Liver (tissue), 9 donors: ENCODE data around the gene MRPL10. TPM values are rescaled to one million over a fixed set of nuclear protein-coding genes. Genes with fewer than 3 reads are reported as not detected.

Experiments used
- DNase-seq: peaks from one replicate; pipeline ENCODE4 v3.0.0-alpha.2; 2017; ENCODE audit warnings: low spot score
- H3K27ac ChIP-seq, 2 donors: one replicate each; pipeline ENCODE4 v1.7.0; 2013; ENCODE audit warnings: inconsistent platforms in 2 of 2, low read length in 2 of 2, control low read depth in 1 of 2, low read depth in 1 of 2, mild to moderate bottlenecking in 1 of 2
- H3K27me3 ChIP-seq, 4 donors: one replicate each; pipeline versions ENCODE4 v1.6.1 to v1.7.0; 2013; ENCODE audit warnings: low read length in 3 of 4, inconsistent platforms in 1 of 4, mild to moderate bottlenecking in 1 of 4, moderate library complexity in 1 of 4; ENCODE audit not compliant: control insufficient read depth in 4 of 4, insufficient read depth in 4 of 4
- H3K36me3 ChIP-seq, 4 donors: one replicate each; pipeline versions ENCODE4 v1.6.1 to v1.7.0; 2013; ENCODE audit warnings: low read length in 3 of 4, mild to moderate bottlenecking in 3 of 4, low read depth in 1 of 4, moderate library complexity in 1 of 4; ENCODE audit not compliant: control insufficient read depth in 4 of 4, insufficient read depth in 3 of 4
- H3K4me1 ChIP-seq, 4 donors: one replicate each; pipeline versions ENCODE4 v1.6.1 to v1.7.0; 2013; ENCODE audit warnings: low read length in 3 of 4, mild to moderate bottlenecking in 3 of 4, moderate library complexity in 1 of 4; ENCODE audit not compliant: control insufficient read depth in 4 of 4, insufficient read depth in 4 of 4
- H3K4me3 ChIP-seq, 3 donors: one replicate each; pipeline versions ENCODE4 v1.6.1 to v1.7.0; 2013; ENCODE audit warnings: low read length in 3 of 3, control low read depth in 1 of 3, low read depth in 1 of 3, mild to moderate bottlenecking in 1 of 3
- H3K9ac ChIP-seq, 2 donors: one replicate each; pipeline ENCODE4 v1.7.0; 2013; ENCODE audit warnings: low read length in 2 of 2, mild to moderate bottlenecking in 2 of 2, moderate library complexity in 2 of 2, control low read depth in 1 of 2, low read depth in 1 of 2
- H3K9me3 ChIP-seq, 4 donors: one replicate each; pipeline versions ENCODE4 v1.6.1 to v1.7.0; 2013; ENCODE audit warnings: low read length in 3 of 4; ENCODE audit not compliant: control insufficient read depth in 4 of 4
- EGR1 ChIP-seq, 2 donors: IDR thresholded peaks; 2 replicates each; pipeline ENCODE4 v1.6.1; 2016 to 2018; ENCODE audit warnings: antibody characterized with exemption in 2 of 2, low read depth in 2 of 2
- FOXA1 ChIP-seq: IDR thresholded peaks from 2 replicates; pipeline ENCODE4 v1.6.1; 2016; ENCODE audit warnings: antibody characterized with exemption
- GABPA ChIP-seq, 2 donors: IDR thresholded peaks in 1 of 2; conservative IDR thresholded peaks in 1 of 2; 2 replicates each; pipeline ENCODE4 v1.6.1; 2016; ENCODE audit warnings: antibody characterized with exemption in 2 of 2, mild to moderate bottlenecking in 1 of 2, moderate library complexity in 1 of 2
- HNF4A ChIP-seq, 2 donors: conservative IDR thresholded peaks; 2 replicates each; pipeline ENCODE4 v1.6.1; 2016; ENCODE audit warnings: antibody characterized with exemption in 2 of 2, mild to moderate bottlenecking in 2 of 2
- HNF4G ChIP-seq: IDR thresholded peaks from 2 replicates; pipeline ENCODE4 v1.6.1; 2016; ENCODE audit warnings: antibody characterized with exemption
- JUND ChIP-seq, 2 donors: IDR thresholded peaks; 2 replicates each; pipeline ENCODE4 v1.6.1; 2016; ENCODE audit warnings: antibody characterized with exemption in 2 of 2
- NR2F2 ChIP-seq: IDR thresholded peaks from 2 replicates; pipeline ENCODE4 v1.6.1; 2016; ENCODE audit warnings: antibody characterized with exemption
- RAD21 ChIP-seq, 2 donors: IDR thresholded peaks; 2 replicates each; pipeline ENCODE4 v1.6.1; 2016; ENCODE audit warnings: antibody characterized with exemption in 2 of 2, mild to moderate bottlenecking in 2 of 2
- RXRA ChIP-seq, 2 donors: IDR thresholded peaks; 2 replicates each; pipeline ENCODE4 v1.6.1; 2017 to 2018; ENCODE audit warnings: antibody characterized with exemption in 2 of 2, mild to moderate bottlenecking in 1 of 2
- TAF1 ChIP-seq: conservative IDR thresholded peaks from 2 replicates; pipeline ENCODE4 v1.6.1; 2016; ENCODE audit warnings: antibody characterized with exemption, mild to moderate bottlenecking
- YY1 ChIP-seq: IDR thresholded peaks from 2 replicates; pipeline ENCODE4 v1.6.1; 2016; ENCODE audit warnings: antibody characterized with exemption, mild to moderate bottlenecking
- WGBS: extraction: QIAGEN DNeasy Blood & Tissue Kit; methylation state at CpG from one replicate; pipeline ENCODE4 v1.1.7; 2013; 5-methylcytosine and 5-hydroxymethylcytosine counted together
- polyA plus RNA-seq, 2 donors: library from polyadenylated mRNA; stranded (reverse) in 1 of 2; unstranded in 1 of 2; fragments of 200-250 nt in 1 of 2; fragments of >200 nt in 1 of 2; fragmentation: Nextera tagmentation in 1 of 2; extraction: Ambion mirVana in 1 of 2; gene quantifications; one replicate each; pipeline versions ENCODE4 v1.2.1 to v1.2.3, GENCODE V29; 2013 to 2015
- total RNA-seq, 2 donors: library from RNA; depleted of rRNA; stranded (reverse); fragments of >200 nt; gene quantifications; one replicate each; pipeline ENCODE4 v1.2.3, GENCODE V29; 2014
- TF ChIP-seq, protein P1 (sequence below): IDR thresholded peaks from 2 replicates; pipeline ENCODE4 v1.6.1; 2016; ENCODE audit warnings: antibody characterized with exemption
- TF ChIP-seq, protein P2 (sequence below): IDR thresholded peaks from 2 replicates; pipeline ENCODE4 v1.6.1; 2016; ENCODE audit warnings: antibody characterized with exemption
- TF ChIP-seq, protein P3 (sequence below): fragments of 150-350 bp; IDR thresholded peaks from 2 replicates; pipeline ENCODE4 v1.5.1; 2017; ENCODE audit warnings: improper control_type of control experiment, low read depth, low read length; ENCODE audit not compliant: missing input control
- TF ChIP-seq, protein P4 (sequence below): IDR thresholded peaks from 2 replicates; pipeline ENCODE4 v1.6.1; 2016; ENCODE audit warnings: antibody characterized with exemption
- TF ChIP-seq, protein P5 (sequence below): IDR thresholded peaks from 2 replicates; pipeline ENCODE4 v1.6.1; 2016; ENCODE audit warnings: antibody characterized with exemption, mild to moderate bottlenecking
- donor health status: healthy.
- donor health status: healthy.
- donor health status: healthy.
- donor health status: healthy.
- donor health status: healthy.

The MRPL10 gene
- total and polyA plus RNA-seq, 4 donors = 10.2 to 24.9 (median 12.9) TPM

DNA sequence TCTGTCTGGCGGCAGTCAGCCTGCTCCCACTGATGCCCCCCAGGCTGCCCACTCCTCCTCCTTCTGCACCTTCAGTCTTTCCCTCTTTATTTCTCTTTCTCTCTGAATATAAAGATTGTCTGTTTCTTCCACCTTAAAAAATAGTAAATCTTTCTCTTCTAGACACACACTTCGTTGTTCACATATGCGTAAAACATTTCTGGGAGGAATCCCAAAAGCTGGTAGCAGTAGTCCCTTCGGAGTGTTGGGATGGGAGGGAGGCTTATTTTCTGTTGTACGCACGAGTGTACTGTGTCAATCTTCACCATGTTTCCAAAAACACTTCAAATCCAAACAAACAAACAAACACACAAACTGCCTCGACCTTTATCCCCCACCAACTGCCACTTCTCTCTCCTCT lies 19.6 kb downstream of the MRPL10 start:
- Histone ChIP-seq H3K9ac (no peak overlapping the region), H3K4me1 (no peaks in the 10 kb centered on the region), H3K4me3 (no peak overlapping the region), H3K27ac (no peak overlapping the region), H3K27me3 (no peaks in the 10 kb centered on the region), H3K9me3 (no peaks in the 10 kb centered on the region), H3K36me3 (peaks cover 0 to 10% (median 3%) of the 10 kb centered on the region in 4 donors)
- 72% methylated on average over 7 of the region's 7 CpGs for WGBS
- DNase-seq = no peak
- TF ChIP-seq, protein P1, sequence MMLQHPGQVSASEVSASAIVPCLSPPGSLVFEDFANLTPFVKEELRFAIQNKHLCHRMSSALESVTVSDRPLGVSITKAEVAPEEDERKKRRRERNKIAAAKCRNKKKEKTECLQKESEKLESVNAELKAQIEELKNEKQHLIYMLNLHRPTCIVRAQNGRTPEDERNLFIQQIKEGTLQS = no peak
- TF ChIP-seq RAD21 (IDR thresholded peaks at IDR 0.05) = no peak
- TF ChIP-seq, protein P2, sequence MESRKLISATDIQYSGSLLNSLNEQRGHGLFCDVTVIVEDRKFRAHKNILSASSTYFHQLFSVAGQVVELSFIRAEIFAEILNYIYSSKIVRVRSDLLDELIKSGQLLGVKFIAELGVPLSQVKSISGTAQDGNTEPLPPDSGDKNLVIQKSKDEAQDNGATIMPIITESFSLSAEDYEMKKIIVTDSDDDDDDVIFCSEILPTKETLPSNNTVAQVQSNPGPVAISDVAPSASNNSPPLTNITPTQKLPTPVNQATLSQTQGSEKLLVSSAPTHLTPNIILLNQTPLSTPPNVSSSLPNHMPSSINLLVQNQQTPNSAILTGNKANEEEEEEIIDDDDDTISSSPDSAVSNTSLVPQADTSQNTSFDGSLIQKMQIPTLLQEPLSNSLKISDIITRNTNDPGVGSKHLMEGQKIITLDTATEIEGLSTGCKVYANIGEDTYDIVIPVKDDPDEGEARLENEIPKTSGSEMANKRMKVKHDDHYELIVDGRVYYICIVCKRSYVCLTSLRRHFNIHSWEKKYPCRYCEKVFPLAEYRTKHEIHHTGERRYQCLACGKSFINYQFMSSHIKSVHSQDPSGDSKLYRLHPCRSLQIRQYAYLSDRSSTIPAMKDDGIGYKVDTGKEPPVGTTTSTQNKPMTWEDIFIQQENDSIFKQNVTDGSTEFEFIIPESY = no peak
- TF ChIP-seq HNF4G = no peak
- TF ChIP-seq, protein P3, sequence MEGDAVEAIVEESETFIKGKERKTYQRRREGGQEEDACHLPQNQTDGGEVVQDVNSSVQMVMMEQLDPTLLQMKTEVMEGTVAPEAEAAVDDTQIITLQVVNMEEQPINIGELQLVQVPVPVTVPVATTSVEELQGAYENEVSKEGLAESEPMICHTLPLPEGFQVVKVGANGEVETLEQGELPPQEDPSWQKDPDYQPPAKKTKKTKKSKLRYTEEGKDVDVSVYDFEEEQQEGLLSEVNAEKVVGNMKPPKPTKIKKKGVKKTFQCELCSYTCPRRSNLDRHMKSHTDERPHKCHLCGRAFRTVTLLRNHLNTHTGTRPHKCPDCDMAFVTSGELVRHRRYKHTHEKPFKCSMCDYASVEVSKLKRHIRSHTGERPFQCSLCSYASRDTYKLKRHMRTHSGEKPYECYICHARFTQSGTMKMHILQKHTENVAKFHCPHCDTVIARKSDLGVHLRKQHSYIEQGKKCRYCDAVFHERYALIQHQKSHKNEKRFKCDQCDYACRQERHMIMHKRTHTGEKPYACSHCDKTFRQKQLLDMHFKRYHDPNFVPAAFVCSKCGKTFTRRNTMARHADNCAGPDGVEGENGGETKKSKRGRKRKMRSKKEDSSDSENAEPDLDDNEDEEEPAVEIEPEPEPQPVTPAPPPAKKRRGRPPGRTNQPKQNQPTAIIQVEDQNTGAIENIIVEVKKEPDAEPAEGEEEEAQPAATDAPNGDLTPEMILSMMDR = no peak
- TF ChIP-seq, protein P4, sequence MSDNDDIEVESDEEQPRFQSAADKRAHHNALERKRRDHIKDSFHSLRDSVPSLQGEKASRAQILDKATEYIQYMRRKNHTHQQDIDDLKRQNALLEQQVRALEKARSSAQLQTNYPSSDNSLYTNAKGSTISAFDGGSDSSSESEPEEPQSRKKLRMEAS = no peak
- no peak for TF ChIP-seq EGR1 (IDR thresholded peaks at IDR 0.05; ENCODE audit: low read depth in 2 of 2)
- TF ChIP-seq, protein P5, sequence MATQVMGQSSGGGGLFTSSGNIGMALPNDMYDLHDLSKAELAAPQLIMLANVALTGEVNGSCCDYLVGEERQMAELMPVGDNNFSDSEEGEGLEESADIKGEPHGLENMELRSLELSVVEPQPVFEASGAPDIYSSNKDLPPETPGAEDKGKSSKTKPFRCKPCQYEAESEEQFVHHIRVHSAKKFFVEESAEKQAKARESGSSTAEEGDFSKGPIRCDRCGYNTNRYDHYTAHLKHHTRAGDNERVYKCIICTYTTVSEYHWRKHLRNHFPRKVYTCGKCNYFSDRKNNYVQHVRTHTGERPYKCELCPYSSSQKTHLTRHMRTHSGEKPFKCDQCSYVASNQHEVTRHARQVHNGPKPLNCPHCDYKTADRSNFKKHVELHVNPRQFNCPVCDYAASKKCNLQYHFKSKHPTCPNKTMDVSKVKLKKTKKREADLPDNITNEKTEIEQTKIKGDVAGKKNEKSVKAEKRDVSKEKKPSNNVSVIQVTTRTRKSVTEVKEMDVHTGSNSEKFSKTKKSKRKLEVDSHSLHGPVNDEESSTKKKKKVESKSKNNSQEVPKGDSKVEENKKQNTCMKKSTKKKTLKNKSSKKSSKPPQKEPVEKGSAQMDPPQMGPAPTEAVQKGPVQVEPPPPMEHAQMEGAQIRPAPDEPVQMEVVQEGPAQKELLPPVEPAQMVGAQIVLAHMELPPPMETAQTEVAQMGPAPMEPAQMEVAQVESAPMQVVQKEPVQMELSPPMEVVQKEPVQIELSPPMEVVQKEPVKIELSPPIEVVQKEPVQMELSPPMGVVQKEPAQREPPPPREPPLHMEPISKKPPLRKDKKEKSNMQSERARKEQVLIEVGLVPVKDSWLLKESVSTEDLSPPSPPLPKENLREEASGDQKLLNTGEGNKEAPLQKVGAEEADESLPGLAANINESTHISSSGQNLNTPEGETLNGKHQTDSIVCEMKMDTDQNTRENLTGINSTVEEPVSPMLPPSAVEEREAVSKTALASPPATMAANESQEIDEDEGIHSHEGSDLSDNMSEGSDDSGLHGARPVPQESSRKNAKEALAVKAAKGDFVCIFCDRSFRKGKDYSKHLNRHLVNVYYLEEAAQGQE = no peak
- TF ChIP-seq TAF1 = no peak
- no peak for TF ChIP-seq GABPA (IDR thresholded peaks at IDR 0.05 in 1 of 2, conservative IDR thresholded peaks at IDR 0.05 in 1 of 2)
- TF ChIP-seq NR2F2 = no peak
- TF ChIP-seq YY1 = no peak
- no peak for TF ChIP-seq FOXA1
- TF ChIP-seq JUND (IDR thresholded peaks at IDR 0.05) = no peak
- no peak for TF ChIP-seq RXRA (IDR thresholded peaks at IDR 0.05)
- no peak for TF ChIP-seq HNF4A (conservative IDR thresholded peaks at IDR 0.05)
